LoVo (cell line): ENCODE measurements around the gene MED23.

Experiments
- DNase-seq: peaks from one replicate; pipeline ENCODE4 v3.0.0-alpha.2; 2016; ENCODE audit warnings: low spot score

Gene MED23

GRCh38 chr6:131640100-131640499 is 12.1 kb upstream of the MED23 start:
- DNase-seq, result no peak

GRCh38 chr6:131638013-131638412 is 10.0 kb upstream of the MED23 start:
- DNase-seq, result no peak

DNA sequence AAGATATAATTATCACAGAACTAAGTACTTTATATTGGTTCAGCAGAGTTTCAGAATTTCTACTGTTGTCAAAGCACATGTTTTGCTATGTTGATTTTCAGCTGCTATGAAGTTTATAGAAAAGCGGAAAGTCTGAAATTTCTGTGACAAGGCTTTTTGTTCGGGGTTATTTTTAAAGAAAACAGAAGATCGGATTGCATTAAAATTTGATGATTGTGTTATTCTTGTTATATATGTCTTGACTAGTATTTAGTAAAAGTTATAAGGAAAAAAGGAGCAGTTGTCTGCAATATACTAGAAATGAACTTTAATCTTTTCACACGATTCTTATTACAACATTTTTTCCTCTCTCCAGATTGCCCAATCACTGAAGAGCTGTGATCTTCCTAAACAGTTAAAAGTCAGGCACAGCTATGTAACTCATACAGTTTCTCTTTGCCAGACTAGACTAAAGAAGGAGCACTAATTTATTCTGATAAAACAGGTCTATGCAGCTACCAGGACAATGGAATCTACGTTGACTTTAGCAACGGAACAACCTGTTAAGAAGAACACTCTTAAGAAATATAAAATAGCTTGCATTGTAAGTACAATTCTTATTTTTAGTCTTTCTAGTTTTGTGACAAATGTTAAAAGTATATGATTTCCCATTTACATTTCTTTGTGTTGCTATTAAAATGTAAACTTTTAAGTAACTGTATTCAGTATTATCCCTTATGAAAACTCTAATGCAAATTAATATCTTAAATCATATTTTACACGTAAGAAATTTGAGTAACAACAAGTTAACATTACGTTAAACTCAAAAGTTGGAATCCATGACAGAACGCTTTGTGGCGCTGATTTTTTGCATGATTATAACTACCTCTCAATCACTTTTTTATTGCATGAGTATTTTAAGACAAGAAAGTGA is 9.1 kb upstream of the MED23 start, which contains the start of gene ENPP3:
Gene ENPP3 (plus strand): TSS at position 423 of the 913 bp plus-strand sequence. CDS start 83 bp downstream, at position 506.
- no peak for DNase-seq

GRCh38 chr6:131635384-131636340 is 7.6 kb upstream of the MED23 start:
- no peak for DNase-seq

DNA sequence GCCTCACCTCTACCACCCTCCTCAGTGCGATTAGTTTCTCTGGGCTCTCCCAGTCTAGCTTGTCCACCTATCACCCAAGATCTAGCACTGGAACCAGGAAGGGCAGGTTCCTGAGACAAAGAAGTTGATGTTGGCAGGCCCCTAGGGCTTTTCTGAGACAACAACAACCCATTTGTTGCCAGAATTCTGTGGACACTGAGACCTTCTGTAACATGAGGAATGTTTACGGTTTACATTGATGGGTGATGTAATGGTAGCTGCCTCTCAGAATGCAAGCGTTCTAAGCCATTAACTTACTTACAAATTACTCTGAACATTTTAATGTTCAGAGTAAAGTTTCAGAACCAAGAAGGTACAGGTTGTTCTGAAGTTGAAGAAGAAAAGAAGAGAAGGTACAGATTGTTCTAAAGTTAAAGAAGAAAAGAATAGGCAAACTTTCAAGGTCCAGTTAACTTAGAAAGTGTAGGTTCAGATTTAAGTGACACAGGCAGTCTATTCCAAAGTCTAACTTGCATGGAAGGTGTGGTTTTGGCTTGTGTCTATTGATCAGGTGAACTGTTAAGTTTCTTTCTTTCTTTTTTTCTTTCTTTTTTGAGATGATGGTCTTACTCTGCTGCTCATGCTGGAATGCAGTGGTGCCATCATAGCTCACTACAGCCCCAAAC is 3.7 kb upstream of the MED23 start:
- DNase-seq, result no peak

DNA sequence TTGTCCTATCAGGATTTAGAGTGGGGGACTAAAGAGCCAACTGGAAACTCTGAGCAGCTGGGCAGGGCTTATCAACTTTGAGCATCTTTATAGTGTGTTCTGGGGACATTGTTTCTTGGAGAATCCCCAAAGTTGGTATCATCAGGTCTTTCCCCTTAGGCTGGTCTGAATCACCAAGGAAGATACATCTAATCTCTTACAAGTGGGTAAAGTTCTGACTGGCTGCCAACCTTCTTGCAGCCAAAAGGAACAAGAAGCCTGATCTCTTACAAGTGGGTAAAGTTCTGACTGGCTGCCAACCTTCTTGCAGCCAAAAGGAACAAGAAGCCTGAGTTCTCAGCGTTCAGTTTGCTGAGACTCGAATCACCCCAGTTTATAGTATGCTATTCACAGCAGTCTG is 1.6 kb upstream of the MED23 start:
- no peak for DNase-seq

DNA sequence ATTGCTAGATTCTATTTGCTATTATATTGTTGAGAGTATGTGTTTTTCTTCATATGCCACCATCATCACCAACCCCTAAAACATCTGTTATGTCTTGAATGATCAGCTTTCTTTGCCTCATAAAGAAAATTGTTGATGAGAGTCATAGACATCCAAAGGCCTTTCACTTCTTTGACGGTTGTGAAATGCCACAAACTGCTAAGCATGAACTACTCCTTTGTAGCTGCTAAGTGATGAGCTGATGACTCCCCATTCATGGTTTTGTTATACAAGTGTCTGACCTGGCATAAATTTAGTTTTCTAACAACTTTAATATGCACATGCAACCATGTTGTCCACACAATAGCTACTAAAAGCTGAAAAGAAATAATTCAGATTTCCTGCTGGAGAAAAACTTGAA is 684 bp upstream of the MED23 start:
- DNase-seq, result no peak

DNA sequence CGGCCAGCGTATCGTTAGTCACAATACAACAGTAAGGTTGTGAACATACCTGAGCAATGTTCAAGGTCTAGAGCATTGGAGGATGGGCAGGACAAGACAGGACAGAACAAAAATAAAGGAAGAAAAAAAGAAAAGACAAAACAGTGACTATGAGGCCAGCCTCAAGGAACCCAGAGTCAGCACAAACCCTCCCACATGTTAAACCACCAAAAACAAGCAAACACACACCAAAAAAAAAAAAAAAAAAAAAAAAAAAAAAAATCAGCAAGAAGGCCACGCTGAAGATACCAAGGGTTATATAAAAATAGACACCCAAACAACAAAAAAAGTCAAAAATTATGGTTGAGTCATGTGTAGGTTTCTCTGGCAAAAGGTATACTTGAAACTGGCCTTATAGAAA is 12.8 kb downstream of the MED23 start:
- no peak for DNase-seq

GRCh38 chr6:131613296-131613925 is 14.6 kb downstream of the MED23 start:
- no peak for DNase-seq

DNA sequence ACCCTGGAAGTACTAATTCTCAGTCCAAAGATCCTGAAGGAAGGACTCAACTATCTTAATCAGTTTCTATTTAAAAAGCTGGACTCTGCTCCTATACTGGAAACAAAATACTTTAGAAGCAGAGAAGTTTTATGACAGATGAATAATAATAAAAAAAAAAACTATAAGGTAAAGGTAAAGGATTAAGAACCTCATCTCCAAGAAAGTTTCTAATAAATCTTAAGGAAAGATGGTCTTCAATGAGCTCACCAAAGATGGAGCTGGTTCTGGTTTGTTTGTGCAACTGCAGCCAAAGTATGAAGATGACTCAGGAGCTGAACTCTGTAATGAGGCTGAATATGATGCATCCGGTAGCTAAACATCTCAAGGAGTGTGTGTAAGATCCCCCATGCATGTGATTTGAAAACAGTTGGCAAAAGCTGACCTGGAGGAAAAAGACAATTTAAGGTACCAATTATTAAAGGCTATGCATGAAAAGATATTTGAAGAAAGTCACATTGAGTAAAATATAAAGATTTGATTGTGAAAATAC is 25.2 kb downstream of the MED23 start:
- DNase-seq, result no peak

- no peak for DNase-seq
Measured at GRCh38 chr6:131600716-131601115, 27.3 kb downstream of the MED23 start.

DNA sequence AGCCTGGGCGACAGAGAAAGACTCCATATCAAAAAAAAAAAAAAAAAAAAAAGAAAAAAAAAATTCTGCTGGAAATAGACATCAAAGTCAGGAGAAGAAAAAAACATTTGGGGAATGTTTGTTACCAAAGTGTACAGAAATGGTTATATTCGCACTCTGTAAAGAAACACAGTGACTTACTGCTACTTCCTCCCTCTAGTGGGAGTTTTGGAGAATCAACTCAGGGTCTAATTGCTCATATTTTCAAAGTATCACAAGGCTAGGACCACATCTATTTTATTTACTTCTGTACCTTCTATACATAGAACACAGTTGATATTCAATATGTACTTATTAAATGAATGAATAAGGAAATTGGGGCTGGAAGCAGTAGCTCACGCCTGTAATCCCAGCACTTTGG is 30.6 kb downstream of the MED23 start:
- DNase-seq, result no peak

DNA sequence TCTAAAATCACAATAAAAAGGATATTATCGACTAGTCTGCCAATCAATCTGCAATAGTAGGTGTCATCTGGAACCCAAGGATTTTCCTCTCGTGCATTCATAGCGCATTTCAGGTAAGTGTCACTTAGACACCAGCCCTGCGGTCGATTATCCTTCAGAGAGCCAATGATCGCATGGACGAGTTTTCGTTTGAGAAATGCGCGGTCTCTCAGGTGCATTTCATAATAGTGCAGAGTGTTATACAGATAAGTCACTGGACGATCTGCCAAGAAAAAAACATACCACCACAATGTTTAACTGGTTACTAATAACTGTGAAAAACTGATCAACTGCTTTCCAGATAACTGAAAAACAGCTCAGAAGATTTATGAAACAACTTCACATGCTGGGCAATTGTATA is 34.0 kb downstream of the MED23 start:
- no peak for DNase-seq

DNA sequence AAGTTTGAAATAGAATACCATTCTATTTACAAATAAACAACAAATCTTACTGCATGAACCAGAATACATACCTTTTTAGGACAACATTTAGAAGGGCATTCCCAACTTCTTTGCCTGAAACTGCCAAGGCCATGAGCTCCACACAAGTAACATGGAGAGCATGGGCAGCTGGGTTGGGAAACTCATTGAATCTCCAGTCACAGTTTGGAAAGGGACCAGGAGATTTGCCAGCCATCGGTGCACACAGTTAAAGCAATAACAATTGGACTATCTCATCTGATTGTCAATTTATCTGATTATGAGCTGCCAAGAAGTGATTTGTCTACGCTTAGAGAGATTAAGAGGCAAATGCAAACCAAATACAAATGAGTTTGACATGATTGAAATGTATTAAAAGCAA is 35.1 kb downstream of the MED23 start:
- no peak for DNase-seq

DNA sequence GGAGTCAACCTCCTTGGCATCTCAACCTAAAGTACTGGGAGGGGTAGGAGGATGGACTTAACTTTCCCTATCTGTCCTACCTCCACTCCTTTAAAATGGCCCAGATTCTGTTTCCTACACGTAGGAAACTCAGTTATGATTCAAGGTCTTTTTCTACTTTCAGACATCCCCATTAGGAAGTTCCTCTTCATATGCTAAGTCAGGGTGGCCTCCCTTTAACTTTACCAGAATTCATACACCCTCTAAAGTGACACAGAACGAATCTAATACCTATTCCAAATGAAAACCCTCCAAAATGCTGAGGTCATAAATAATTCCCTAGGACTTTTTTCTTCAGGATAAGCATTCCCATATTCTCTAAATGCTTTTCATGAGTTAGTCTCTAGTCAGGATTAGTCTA is 39.4 kb downstream of the MED23 start:
- no peak for DNase-seq

GRCh38 chr6:131587909-131588308 is 40.1 kb downstream of the MED23 start:
- no peak for DNase-seq

DNA sequence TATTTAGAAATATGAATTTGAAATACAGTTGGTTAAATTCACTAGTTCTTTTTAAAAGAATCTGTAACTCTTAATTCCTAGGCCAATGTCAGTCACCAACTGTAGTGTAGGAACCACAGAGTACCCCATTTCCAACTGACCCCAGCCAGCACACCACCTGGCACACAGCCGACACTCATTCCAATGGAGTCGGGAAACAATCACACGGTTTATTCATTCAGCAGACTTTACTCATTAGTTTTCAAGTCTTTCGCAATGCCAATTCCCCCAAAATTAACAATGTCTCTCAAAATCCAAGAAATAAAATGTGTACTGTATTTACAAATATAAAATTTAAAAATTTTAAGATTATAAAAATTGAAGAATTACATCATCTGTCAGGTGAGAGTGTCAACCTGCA is 41.5 kb downstream of the MED23 start:
- no peak for DNase-seq

DNA sequence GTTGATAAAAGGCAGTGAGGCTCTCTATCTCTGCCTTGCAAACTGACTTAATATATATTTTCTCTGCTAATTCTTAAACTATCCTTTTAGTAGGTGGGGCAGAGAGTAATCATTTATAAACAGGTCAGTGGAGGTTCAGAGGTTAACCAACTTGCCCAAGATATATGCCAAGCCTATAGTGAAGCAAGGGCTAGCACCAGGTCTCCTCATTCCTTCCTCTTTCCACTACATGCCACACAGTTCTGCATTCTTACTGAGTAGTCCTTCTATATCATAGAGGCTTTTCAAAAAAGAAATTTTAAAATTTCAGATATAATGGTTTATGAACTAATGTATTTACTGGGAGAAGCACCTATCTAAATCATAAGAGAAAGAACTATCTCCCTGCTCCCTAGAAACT is 46.5 kb downstream of the MED23 start:
- no peak for DNase-seq

- no peak for DNase-seq
Measured at GRCh38 chr6:131575834-131576478, 52.1 kb downstream of the MED23 start.

DNA sequence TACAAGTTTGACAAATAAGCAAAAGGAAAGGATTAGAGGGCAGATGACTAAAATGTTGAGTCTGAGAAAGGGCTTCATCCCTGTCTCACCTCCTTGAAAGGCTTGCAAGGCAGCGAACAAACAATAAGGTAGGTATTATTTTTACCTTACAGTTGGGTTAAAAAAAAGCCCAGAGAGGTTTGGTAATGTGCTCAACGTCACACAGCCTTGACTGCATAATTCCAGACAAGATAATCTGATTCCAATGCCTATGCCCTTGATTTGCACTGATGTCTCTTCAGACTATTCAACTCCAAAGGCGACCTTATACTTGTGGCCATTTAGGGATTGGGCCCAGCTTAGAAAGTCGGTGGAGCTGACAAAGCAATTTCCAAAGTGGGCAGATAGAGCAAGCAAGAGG is 53.4 kb downstream of the MED23 start:
- no peak for DNase-seq

DNA sequence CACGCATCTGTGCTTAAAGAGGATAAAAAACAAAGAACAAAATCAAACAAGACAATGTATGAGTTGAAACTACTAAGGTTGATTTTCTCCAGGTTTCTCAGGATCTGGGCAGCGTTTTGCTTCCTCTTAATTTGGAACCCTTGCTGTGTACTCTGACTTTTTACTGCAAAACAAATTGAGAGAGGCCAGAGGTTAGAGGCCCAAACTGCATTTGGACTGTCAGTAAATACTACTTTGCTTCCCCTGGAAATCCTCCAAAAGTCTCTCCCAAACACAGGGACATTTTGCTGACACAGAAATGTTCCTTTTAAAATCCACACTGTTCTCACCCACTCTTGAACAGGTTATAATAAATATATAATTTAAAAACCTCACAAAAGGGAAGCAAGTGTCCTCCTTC is 53.9 kb downstream of the MED23 start:
- DNase-seq, result no peak
